HG03558 (cell line): ENCODE data around the gene TYMP.

ENCODE experiments used
- ATAC-seq: cut with Tn5 transposase; IDR thresholded peaks from one replicate; pipeline ENCODE4 v1.9.1; 2021; ENCODE audit warnings: moderate number of reproducible peaks; ENCODE audit not compliant: unreplicated experiment; ENCODE audit errors: extremely low read depth

TYMP gene

GRCh38 chr22:50563413-50564160 lies 33.8 kb upstream of the TYMP start:
- ATAC-seq, result no peak

- peak; percentile 50 for ATAC-seq
These were observed 33.0 kb upstream of the TYMP start, which contains the start of gene SYCE3 for GRCh38 chr22:50562523-50563412. TSS of gene SYCE3 (minus strand) at chr22:50562919. CDS start at chr22:50556405, 6,514 bp downstream.

GRCh38 chr22:50561401-50562358 lies 31.9 kb upstream of the TYMP start:
- ATAC-seq, result no peak

- ATAC-seq, result no peak
These were observed 30.2 kb upstream of the TYMP start for GRCh38 chr22:50560034-50560433.

GRCh38 chr22:50556703-50557102 lies 26.9 kb upstream of the TYMP start:
- ATAC-seq, result no peak

GRCh38 chr22:50553310-50553709 lies 23.5 kb upstream of the TYMP start:
- ATAC-seq, result no peak

- no peak for ATAC-seq
These were observed 21.4 kb upstream of the TYMP start for GRCh38 chr22:50551160-50551752.

GRCh38 chr22:50550395-50550794 lies 20.6 kb upstream of the TYMP start:
- no peak for ATAC-seq

GRCh38 chr22:50548921-50549790 lies 19.3 kb upstream of the TYMP start:
- ATAC-seq, result no peak

GRCh38 chr22:50548040-50548920 lies 18.5 kb upstream of the TYMP start:
- no peak for ATAC-seq

- ATAC-seq, result no peak
These were observed 17.6 kb upstream of the TYMP start for GRCh38 chr22:50547263-50547985.

GRCh38 chr22:50546326-50547262 lies 16.8 kb upstream of the TYMP start:
- ATAC-seq, result no peak

- ATAC-seq, result no peak
These were observed 15.9 kb upstream of the TYMP start, which contains the start of gene KLHDC7B for GRCh38 chr22:50545522-50546325. TSS of gene KLHDC7B (plus strand) at chr22:50545899. CDS start at chr22:50546244, 345 bp downstream.

GRCh38 chr22:50544746-50545253 lies 15.0 kb upstream of the TYMP start:
- ATAC-seq, result no peak

GRCh38 chr22:50544078-50544745 lies 14.4 kb upstream of the TYMP start:
- no peak for ATAC-seq
